Activated naive CD4-positive, alpha-beta T cell treated with anti-CD3 and anti-CD28 coated beads, Interleukin-2, amount 10 ng/mL, durations not matched to agents 7 days and 5 days (primary cell): ENCODE results near the gene SETD1B.

Experiments
- CTCF ChIA-PET: fragments of 350-600 bp; sonication (Branson Sonifier 250); formaldehyde crosslinking; loops from one replicate; lab custom pipeline; 2021; ENCODE audit warnings: antibody characterized with exemption; lab: Charles Lee
- DNase-seq: peaks from one replicate; pipeline ENCODE4 v3.0.0-alpha.2; 2020
- H3K27ac Mint-ChIP-seq: one replicate; pipeline ENCODE4 v1.8.0; 2021; ENCODE audit warnings: mild to moderate bottlenecking, moderate library complexity, mixed read lengths
- H3K27me3 Mint-ChIP-seq: one replicate; pipeline ENCODE4 v1.8.0; 2021; ENCODE audit warnings: mild to moderate bottlenecking, mixed read lengths
- H3K36me3 Mint-ChIP-seq: one replicate; pipeline ENCODE4 v1.8.0; 2021; ENCODE audit warnings: mixed read lengths
- H3K4me1 Mint-ChIP-seq: one replicate; pipeline ENCODE4 v1.8.0; 2021; ENCODE audit warnings: mixed read lengths
- H3K4me3 Mint-ChIP-seq: one replicate; pipeline ENCODE4 v1.8.0; 2021; ENCODE audit warnings: mild to moderate bottlenecking, moderate library complexity, mixed read lengths
- H3K9me3 Mint-ChIP-seq: one replicate; pipeline ENCODE4 v1.8.0; 2021; ENCODE audit warnings: mixed read lengths

Gene SETD1B

DNA sequence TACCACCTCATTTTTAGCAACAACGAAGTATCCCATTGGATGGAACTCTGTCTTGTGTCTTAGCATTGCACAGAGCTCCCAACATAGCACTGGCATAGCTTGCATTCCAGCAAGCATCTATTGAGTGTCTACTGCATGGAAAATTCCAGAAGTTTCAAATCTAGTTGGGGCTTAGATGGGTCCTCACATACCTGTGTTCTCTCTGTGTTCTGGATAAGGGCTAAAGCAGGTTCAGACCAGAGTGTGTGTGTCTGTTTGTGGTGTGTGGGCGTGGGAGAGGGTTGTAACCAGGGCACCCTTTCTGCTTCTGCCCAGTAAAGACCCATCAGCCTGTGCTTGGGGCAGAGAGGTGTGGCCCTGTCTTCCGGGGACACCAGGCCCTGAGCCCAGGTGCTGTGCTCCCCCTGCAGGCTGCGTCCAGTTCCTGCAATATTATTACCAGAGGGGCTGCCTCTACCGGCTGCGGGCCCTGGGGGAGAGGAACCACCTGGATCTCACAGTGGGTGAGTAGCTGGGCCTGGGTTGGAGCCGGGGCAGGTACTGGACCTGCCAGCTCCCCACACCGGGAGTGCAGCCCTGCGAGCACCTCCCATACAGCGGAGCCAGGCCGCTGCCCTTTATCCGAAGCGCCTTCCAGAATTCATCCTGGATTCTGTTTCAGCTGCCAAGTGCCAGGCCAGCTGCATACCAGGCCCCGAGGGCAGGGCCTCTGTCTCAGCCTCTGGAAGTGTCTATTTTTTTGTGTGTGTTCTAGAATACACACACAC lies 30.6 kb upstream of the SETD1B start:
- Mint-ChIP-seq H3K4me1 (peaks cover 25% of the 10 kb centered on the region), H3K27me3 (no peaks in the 10 kb centered on the region), H3K36me3 (peaks cover 1% of the 10 kb centered on the region), H3K27ac (peak overlapping the region; percentile 11), H3K9me3 (no peaks in the 10 kb centered on the region), H3K4me3 (no peak overlapping the region)
- peak; percentile 90 for DNase-seq
- CTCF ChIA-PET = interaction anchor here (0.5 to 14.1 kb wide), 21 partner anchors 8 to 274 kb away, joined by 3 to 300 read pairs (median 5); partner anchors contain the start of genes RHOF and TMEM120B

DNA sequence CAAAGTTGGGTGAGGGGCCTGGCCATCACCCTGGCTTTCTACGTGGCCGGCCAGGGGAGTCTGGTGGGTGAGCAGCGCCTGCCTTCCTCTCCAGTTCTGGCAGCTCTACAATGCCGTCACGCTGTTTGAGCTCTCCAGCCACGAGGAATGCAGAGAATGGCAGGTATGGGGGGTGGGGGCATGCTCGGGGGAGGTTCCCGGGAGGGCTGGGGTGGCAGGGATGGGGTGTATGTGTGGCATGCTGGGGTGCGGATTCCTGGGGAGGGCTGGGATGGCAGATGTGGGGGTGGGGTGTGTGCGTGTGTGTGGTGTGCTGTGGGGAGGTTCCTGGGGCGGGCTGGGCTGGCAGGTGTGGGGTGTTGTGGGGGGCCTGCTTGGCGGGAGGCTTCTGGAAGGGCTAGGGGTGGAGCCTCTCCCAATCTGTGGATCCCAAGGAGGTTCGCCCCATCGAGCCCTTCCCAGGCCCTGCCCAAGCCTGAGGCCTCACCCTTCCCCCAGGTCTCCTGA lies 28.8 kb upstream of the SETD1B start:
- CTCF ChIA-PET = interaction anchor here (0.9 to 14.1 kb wide), 7 partner anchors 10 to 89 kb away, joined by 3 to 300 read pairs (median 17); partner anchors contain the start of gene RHOF

GRCh38 chr12:121775501-121775900 lies 28.3 kb upstream of the SETD1B start:
- peaks cover 32% of the 10 kb centered on the region for H3K4me1 Mint-ChIP-seq
- no peak overlapping the region for H3K4me3 Mint-ChIP-seq
- H3K27me3 Mint-ChIP-seq = no peaks in the 10 kb centered on the region
- H3K9me3 Mint-ChIP-seq = no peaks in the 10 kb centered on the region
- CTCF ChIA-PET = interaction anchor here (3.6 to 14.1 kb wide), 4 partner anchors 11 to 78 kb away, joined by 17 to 300 read pairs (median 27); partner anchors contain the start of gene RHOF
- peaks cover 15% of the 10 kb centered on the region for H3K36me3 Mint-ChIP-seq
- DNase-seq = no peak
- H3K27ac Mint-ChIP-seq = peak overlapping the region; percentile 7

More for the DNA sequence above, 28.8 kb upstream of the SETD1B start:
- H3K27me3 Mint-ChIP-seq = no peaks in the 10 kb centered on the region
- peaks cover 11% of the 10 kb centered on the region for H3K36me3 Mint-ChIP-seq
- H3K4me3 Mint-ChIP-seq = no peak overlapping the region
- no peak for DNase-seq
- no peaks in the 10 kb centered on the region for H3K9me3 Mint-ChIP-seq
- peaks cover 30% of the 10 kb centered on the region for H3K4me1 Mint-ChIP-seq
- H3K27ac Mint-ChIP-seq = no peak overlapping the region

- no peaks in the 10 kb centered on the region for H3K9me3 Mint-ChIP-seq
- H3K4me3 Mint-ChIP-seq = no peak overlapping the region
- H3K27me3 Mint-ChIP-seq = no peaks in the 10 kb centered on the region
- CTCF ChIA-PET = interaction anchor here (0.5 to 14.1 kb wide), 14 partner anchors 10 to 369 kb away, joined by 3 to 300 read pairs (median 3); partner anchors contain the start of gene RHOF
- H3K36me3 Mint-ChIP-seq = peaks cover 15% of the 10 kb centered on the region
- H3K27ac Mint-ChIP-seq = peak overlapping the region; percentile 65
- DNase-seq = peak; percentile 93
- H3K4me1 Mint-ChIP-seq = peaks cover 36% of the 10 kb centered on the region
These were observed 27.4 kb upstream of the SETD1B start for GRCh38 chr12:121776190-121777098.

DNA sequence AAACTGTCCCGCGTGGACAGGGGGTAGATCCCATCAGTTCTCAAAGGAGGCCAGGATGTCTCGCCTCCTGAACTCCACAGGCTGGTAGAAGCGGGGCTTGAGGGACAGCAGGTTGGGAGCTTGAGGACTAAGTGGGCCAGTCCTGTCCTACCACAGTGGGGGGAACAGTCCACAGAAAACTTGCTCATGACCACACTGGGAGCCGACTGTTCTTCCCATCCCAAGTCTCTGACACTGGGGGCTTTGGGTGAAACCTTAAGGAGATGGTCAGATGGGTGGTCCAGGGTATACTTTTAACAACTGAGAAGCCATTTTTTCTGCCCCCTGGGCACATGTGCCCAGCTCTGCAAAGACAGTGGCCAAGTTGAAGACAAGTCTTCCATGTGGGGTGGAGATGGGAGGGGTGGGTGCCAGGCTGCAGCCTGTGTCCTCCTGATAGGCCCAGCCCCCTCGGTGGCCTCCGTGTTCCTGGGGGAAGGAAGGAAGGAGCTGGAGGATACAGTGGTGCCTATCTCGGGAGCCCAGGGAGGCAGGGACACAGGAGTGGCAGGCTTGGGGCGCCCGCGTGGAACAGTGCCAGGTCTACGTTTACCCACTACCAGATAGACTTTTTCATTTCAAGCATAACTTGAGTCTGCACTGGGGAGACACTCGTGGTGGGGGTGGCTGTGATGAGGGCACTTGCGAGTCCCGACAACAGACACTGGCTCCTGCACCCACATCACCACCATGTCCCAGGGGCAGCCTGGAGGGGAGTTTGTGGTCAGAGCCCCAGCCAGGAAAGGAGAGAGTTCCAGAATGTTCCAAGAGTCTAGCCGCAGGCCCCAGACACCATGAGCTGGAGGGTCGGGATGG lies 25.0 kb upstream of the SETD1B start:
- no peaks in the 10 kb centered on the region for H3K9me3 Mint-ChIP-seq
- DNase-seq = no peak
- CTCF ChIA-PET = interaction anchor here (1.3 to 14.1 kb wide), 4 partner anchors 7 to 110 kb away, joined by 3 to 300 read pairs (median 20); partner anchors contain the start of genes PSMD9 and RHOF
- peaks cover 30% of the 10 kb centered on the region for H3K36me3 Mint-ChIP-seq
- H3K4me3 Mint-ChIP-seq = no peak overlapping the region
- H3K4me1 Mint-ChIP-seq = peaks cover 41% of the 10 kb centered on the region
- peak overlapping the region; percentile 28 for H3K27ac Mint-ChIP-seq
- no peaks in the 10 kb centered on the region for H3K27me3 Mint-ChIP-seq

DNA sequence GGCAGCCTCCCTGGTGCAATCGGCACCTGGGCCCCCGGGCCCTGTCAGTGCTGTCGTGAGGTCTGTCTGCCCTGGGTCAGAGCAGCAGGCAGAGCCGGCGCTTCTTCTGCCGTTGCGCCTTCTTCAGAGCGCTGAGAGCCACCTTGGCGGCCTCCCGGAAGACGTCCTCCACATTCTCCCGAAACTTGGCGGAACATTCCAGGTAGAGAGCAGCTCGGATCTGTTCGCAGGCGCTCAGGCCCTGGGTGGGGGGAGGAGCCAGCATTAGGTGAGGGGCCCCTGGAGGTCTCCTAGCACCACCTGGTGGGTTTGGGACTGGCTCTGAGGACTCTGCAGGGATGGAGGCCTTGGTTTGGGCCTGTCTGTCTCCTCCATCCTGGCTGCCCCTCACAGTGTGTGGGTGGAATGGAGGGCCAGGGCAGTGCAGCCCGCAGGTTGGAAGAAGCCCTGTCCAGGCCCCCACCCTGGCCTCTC lies 24.4 kb upstream of the SETD1B start:
- CTCF ChIA-PET = interaction anchor here (0.6 to 14.1 kb wide), 6 partner anchors 7 to 284 kb away, joined by 3 to 300 read pairs (median 4); partner anchors contain the start of genes PSMD9 and RHOF
- H3K27ac Mint-ChIP-seq = peak overlapping the region; percentile 28
- H3K36me3 Mint-ChIP-seq = peaks cover 33% of the 10 kb centered on the region
- H3K9me3 Mint-ChIP-seq = no peaks in the 10 kb centered on the region
- H3K4me3 Mint-ChIP-seq = no peak overlapping the region
- DNase-seq = no peak
- H3K27me3 Mint-ChIP-seq = no peaks in the 10 kb centered on the region
- H3K4me1 Mint-ChIP-seq = peaks cover 48% of the 10 kb centered on the region

GRCh38 chr12:121780429-121780828 lies 23.4 kb upstream of the SETD1B start:
- H3K36me3 Mint-ChIP-seq = peaks cover 38% of the 10 kb centered on the region
- no peak overlapping the region for H3K27ac Mint-ChIP-seq
- CTCF ChIA-PET = interaction anchor here (0.6 to 14.1 kb wide), 4 partner anchors 9 to 98 kb away, joined by 3 to 300 read pairs (median 3); partner anchors contain the start of gene RHOF
- no peak overlapping the region for H3K4me3 Mint-ChIP-seq
- no peaks in the 10 kb centered on the region for H3K27me3 Mint-ChIP-seq
- DNase-seq = no peak
- peaks cover 56% of the 10 kb centered on the region for H3K4me1 Mint-ChIP-seq
- H3K9me3 Mint-ChIP-seq = no peaks in the 10 kb centered on the region

GRCh38 chr12:121781484-121781997 lies 22.3 kb upstream of the SETD1B start:
- Mint-ChIP-seq H3K9me3 (no peaks in the 10 kb centered on the region), H3K27me3 (no peaks in the 10 kb centered on the region), H3K4me1 (peaks cover 60% of the 10 kb centered on the region), H3K36me3 (peaks cover 44% of the 10 kb centered on the region), H3K27ac (peak overlapping the region; percentile 90), H3K4me3 (peak overlapping the region; percentile 58)
- CTCF ChIA-PET = interaction anchor here (0.7 to 14.1 kb wide), 6 partner anchors 9 to 112 kb away, joined by 3 to 300 read pairs (median 4); partner anchors contain the start of gene RHOF
- DNase-seq = no peak

GRCh38 chr12:121781998-121782979 lies 21.5 kb upstream of the SETD1B start:
- DNase-seq = peak; percentile 64
- Mint-ChIP-seq H3K27ac (peak overlapping the region; percentile 90), H3K4me3 (peak overlapping the region; percentile 58), H3K27me3 (no peaks in the 10 kb centered on the region), H3K9me3 (no peaks in the 10 kb centered on the region), H3K36me3 (peaks cover 51% of the 10 kb centered on the region), H3K4me1 (peaks cover 65% of the 10 kb centered on the region)
- CTCF ChIA-PET = interaction anchor here (0.7 to 14.1 kb wide), 7 partner anchors 9 to 111 kb away, joined by 3 to 300 read pairs (median 5); partner anchors contain the start of gene RHOF

- CTCF ChIA-PET = interaction anchor here (0.9 to 14.1 kb wide), 5 partner anchors 7 to 104 kb away, joined by 3 to 300 read pairs (median 5); partner anchors contain the start of genes PSMD9 and RHOF
- Mint-ChIP-seq H3K27ac (peak overlapping the region; percentile 99), H3K4me1 (peaks cover 74% of the 10 kb centered on the region), H3K27me3 (no peaks in the 10 kb centered on the region), H3K9me3 (no peaks in the 10 kb centered on the region), H3K4me3 (peak overlapping the region; percentile 40), H3K36me3 (peaks cover 58% of the 10 kb centered on the region)
- no peak for DNase-seq
These were observed 20.0 kb upstream of the SETD1B start for GRCh38 chr12:121783766-121784165.

DNA sequence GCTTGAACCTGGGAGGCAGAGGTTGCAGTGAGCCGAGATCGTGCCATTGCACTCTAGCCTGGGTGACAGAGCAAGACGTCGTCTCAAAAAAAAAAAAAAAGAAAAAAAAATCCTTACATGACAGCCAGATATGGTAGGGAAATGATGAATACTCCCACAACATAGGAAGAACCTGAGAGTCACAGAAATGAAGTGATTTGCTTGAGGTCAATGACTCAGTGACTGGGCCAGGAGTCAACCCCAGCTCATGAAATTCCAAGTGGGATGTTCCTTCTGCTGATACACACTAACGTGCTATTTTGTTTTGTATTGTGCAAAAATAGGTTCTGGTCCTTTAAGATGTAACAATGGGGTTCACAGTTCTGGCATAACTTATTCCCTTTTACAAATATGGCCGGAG lies 19.3 kb upstream of the SETD1B start:
- peaks cover 57% of the 10 kb centered on the region for H3K36me3 Mint-ChIP-seq
- DNase-seq = no peak
- CTCF ChIA-PET = interaction anchor here (0.6 to 14.1 kb wide), 5 partner anchors 7 to 104 kb away, joined by 3 to 300 read pairs (median 4); partner anchors contain the start of genes PSMD9 and RHOF

More for the DNA sequence above, 19.3 kb upstream of the SETD1B start:
- Mint-ChIP-seq H3K27me3 (no peaks in the 10 kb centered on the region), H3K9me3 (no peaks in the 10 kb centered on the region), H3K4me3 (peak overlapping the region; percentile 51), H3K27ac (peak overlapping the region; percentile 99), H3K4me1 (peaks cover 79% of the 10 kb centered on the region)
